A204.1 (cell line): ENCODE measurements around the gene LAPTM5.
"Not testable (repeated sequence)": the region's sequence is repeated elsewhere in the genome, so short reads cannot be mapped to it uniquely, and the experiment has no call there.

Source experiments
- FAIRE-seq: peaks from 2 replicates; lab custom pipeline; 2012; peaks lifted over from hg19 to GRCh38; lab: Jason Lieb, UNC

LAPTM5 gene

GRCh38 chr1:30692948-30693301 lies 64.6 kb downstream of the LAPTM5 start:
- no peak for FAIRE-seq

GRCh38 chr1:30692201-30692947 lies 65.2 kb downstream of the LAPTM5 start:
- FAIRE-seq = no peak

- FAIRE-seq = no peak
Observed at GRCh38 chr1:30691480-30691879, 66.1 kb downstream of the LAPTM5 start.

- no peak for FAIRE-seq
Observed at GRCh38 chr1:30689901-30690645, 67.5 kb downstream of the LAPTM5 start.

- FAIRE-seq = no peak
Observed at GRCh38 chr1:30688920-30689794, 68.4 kb downstream of the LAPTM5 start.

GRCh38 chr1:30688516-30688915 lies 69.1 kb downstream of the LAPTM5 start:
- not testable (repeated sequence) for FAIRE-seq

GRCh38 chr1:30687886-30688285 lies 69.7 kb downstream of the LAPTM5 start:
- FAIRE-seq = no peak

GRCh38 chr1:30686236-30686935 lies 71.2 kb downstream of the LAPTM5 start:
- FAIRE-seq = no peak

GRCh38 chr1:30685796-30686165 lies 71.8 kb downstream of the LAPTM5 start:
- FAIRE-seq = no peak

- no peak for FAIRE-seq
Observed at GRCh38 chr1:30684881-30685795, 72.4 kb downstream of the LAPTM5 start.

- no peak for FAIRE-seq
Observed at GRCh38 chr1:30684259-30684658, 73.3 kb downstream of the LAPTM5 start.

- no peak for FAIRE-seq
Observed at GRCh38 chr1:30683699-30684098, 73.9 kb downstream of the LAPTM5 start.
